WERI-Rb-1 (cell line): Measurements from ENCODE around the gene ADGRL3.

Source experiments
- DNase-seq: peaks from one replicate; pipeline ENCODE4 v3.0.0-alpha.2; 2020
- H3K27ac ChIP-seq: fragments of 250-450 bp; sonication (Bioruptor Pico); 2 replicates; pipeline ENCODE4 v1.5.1; 2020; ENCODE audit warnings: mild to moderate bottlenecking, moderate library complexity
- H3K27me3 ChIP-seq: fragments of 250-450 bp; sonication (Bioruptor Pico); 2 replicates; pipeline ENCODE4 v1.5.1; 2021; ENCODE audit warnings: mild to moderate bottlenecking, low read depth, moderate library complexity; ENCODE audit not compliant: insufficient read depth, severe bottlenecking
- H3K36me3 ChIP-seq: fragments of 250-450 bp; sonication (Bioruptor Pico); 2 replicates; pipeline ENCODE4 v1.5.1; 2020; ENCODE audit warnings: mild to moderate bottlenecking, moderate library complexity
- H3K4me3 ChIP-seq: 2 replicates; pipeline ENCODE4 v1.5.1; 2011; ENCODE audit warnings: low read depth, mild to moderate bottlenecking, control low read depth, low read length
- H3K9me3 ChIP-seq: fragments of 250-450 bp; sonication (Bioruptor Pico); 2 replicates; pipeline ENCODE4 v1.5.1; 2021; ENCODE audit warnings: mild to moderate bottlenecking, moderate library complexity; ENCODE audit not compliant: severe bottlenecking
- TF ChIP-seq, protein P1 (sequence below): IDR thresholded peaks from 2 replicates; pipeline ENCODE4 v1.5.1; 2011; ENCODE audit warnings: low read depth, mild to moderate bottlenecking, control low read depth, inconsistent platforms, low read length

Gene ADGRL3

GRCh38 chr4:61468024-61468720 lies 268.0 kb downstream of the ADGRL3 start:
- Histone ChIP-seq H3K9me3 (no peaks in the 10 kb centered on the region), H3K4me3 (no peak overlapping the region), H3K36me3 (no peaks in the 10 kb centered on the region), H3K27me3 (no peaks in the 10 kb centered on the region), H3K27ac (no peak overlapping the region)
- TF ChIP-seq, protein P1, sequence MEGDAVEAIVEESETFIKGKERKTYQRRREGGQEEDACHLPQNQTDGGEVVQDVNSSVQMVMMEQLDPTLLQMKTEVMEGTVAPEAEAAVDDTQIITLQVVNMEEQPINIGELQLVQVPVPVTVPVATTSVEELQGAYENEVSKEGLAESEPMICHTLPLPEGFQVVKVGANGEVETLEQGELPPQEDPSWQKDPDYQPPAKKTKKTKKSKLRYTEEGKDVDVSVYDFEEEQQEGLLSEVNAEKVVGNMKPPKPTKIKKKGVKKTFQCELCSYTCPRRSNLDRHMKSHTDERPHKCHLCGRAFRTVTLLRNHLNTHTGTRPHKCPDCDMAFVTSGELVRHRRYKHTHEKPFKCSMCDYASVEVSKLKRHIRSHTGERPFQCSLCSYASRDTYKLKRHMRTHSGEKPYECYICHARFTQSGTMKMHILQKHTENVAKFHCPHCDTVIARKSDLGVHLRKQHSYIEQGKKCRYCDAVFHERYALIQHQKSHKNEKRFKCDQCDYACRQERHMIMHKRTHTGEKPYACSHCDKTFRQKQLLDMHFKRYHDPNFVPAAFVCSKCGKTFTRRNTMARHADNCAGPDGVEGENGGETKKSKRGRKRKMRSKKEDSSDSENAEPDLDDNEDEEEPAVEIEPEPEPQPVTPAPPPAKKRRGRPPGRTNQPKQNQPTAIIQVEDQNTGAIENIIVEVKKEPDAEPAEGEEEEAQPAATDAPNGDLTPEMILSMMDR = no peak
- DNase-seq = no peak

GRCh38 chr4:61473306-61473705 lies 273.2 kb downstream of the ADGRL3 start:
- H3K36me3 ChIP-seq = no peaks in the 10 kb centered on the region
- DNase-seq = no peak
- H3K9me3 ChIP-seq = no peaks in the 10 kb centered on the region
- TF ChIP-seq, protein P1 = no peak
- no peaks in the 10 kb centered on the region for H3K27me3 ChIP-seq
- H3K27ac ChIP-seq = no peak overlapping the region
- H3K4me3 ChIP-seq = no peak overlapping the region

DNA sequence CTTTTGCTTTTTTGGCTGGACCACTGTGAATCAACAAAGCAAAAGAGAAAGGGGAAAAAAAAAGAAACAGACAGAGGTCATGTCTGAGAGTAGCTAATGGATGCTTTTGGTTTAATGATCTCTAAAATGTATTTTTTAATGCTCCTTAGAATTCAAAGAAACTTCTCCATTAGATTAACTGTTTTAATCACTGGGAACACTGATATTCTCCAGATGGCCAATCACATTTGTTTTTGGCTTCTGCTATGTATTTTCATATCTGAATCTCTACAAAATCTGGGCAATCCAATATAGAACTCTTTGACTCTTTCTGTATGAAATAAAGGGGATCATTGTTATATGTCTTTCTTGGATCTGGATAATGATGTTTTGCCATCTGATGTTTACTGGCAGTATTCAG lies 278.2 kb downstream of the ADGRL3 start:
- Histone ChIP-seq H3K4me3 (no peak overlapping the region), H3K27ac (no peak overlapping the region), H3K9me3 (no peaks in the 10 kb centered on the region), H3K27me3 (no peaks in the 10 kb centered on the region), H3K36me3 (no peaks in the 10 kb centered on the region)
- TF ChIP-seq, protein P1 = no peak
- DNase-seq = no peak

- DNase-seq = no peak
- no peaks in the 10 kb centered on the region for H3K27me3 ChIP-seq
- no peaks in the 10 kb centered on the region for H3K9me3 ChIP-seq
- H3K4me3 ChIP-seq = no peak overlapping the region
- H3K36me3 ChIP-seq = no peaks in the 10 kb centered on the region
- TF ChIP-seq, protein P1 = no peak
- no peak overlapping the region for H3K27ac ChIP-seq
Observed at GRCh38 chr4:61485056-61485455, 284.9 kb downstream of the ADGRL3 start.

DNA sequence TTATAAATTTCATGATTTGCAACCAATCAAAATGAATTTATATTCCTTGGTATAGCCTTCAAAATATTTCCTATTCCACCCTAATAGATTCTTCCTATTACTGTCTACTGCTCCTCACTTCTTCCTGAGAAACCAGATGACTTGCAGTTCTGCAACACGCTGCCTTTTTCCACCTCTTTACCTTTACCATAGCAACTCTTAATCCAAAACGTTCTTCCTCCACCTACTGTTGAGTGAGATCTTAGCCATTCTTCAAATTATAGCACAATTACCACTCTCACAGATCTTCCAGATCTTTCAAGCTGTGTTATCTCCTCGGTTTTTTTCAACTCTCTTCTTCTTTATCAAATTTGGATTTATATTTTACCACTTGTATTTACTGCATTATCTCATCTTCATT lies 289.8 kb downstream of the ADGRL3 start:
- no peaks in the 10 kb centered on the region for H3K36me3 ChIP-seq
- DNase-seq = no peak
- H3K4me3 ChIP-seq = no peak overlapping the region
- no peaks in the 10 kb centered on the region for H3K9me3 ChIP-seq
- H3K27me3 ChIP-seq = no peaks in the 10 kb centered on the region
- TF ChIP-seq, protein P1 = no peak
- no peak overlapping the region for H3K27ac ChIP-seq

- no peak for DNase-seq
- Histone ChIP-seq H3K9me3 (no peaks in the 10 kb centered on the region), H3K27me3 (no peaks in the 10 kb centered on the region), H3K4me3 (no peak overlapping the region), H3K36me3 (no peaks in the 10 kb centered on the region), H3K27ac (no peak overlapping the region)
- TF ChIP-seq, protein P1 = no peak
Observed at GRCh38 chr4:61493041-61493440, 292.9 kb downstream of the ADGRL3 start.
